CD14-positive monocyte (primary cell): ENCODE data around the gene GJC3. TPM values are rescaled to one million over a fixed set of nuclear protein-coding genes. Genes with fewer than 3 reads are reported as not detected.

ENCODE experiments used
- DNase-seq, 3 donors: peaks; one replicate each; pipeline ENCODE4 v3.0.0-alpha.2; 2011 to 2022
- H2AFZ ChIP-seq: 2 replicates; pipeline ENCODE4 v1.6.0; 2012; ENCODE audit warnings: mild to moderate bottlenecking, low read depth, low read length, inconsistent platforms; ENCODE audit not compliant: insufficient read depth, poor library complexity, severe bottlenecking
- H3K27ac ChIP-seq, 2 donors: 1 replicate in 1 of 2; 2 replicates in 1 of 2; pipeline ENCODE4 v1.5.1; 2012 to 2013; ENCODE audit warnings: low read length in 2 of 2, control low read depth in 1 of 2, inconsistent platforms in 1 of 2, low read depth in 1 of 2, mild to moderate bottlenecking in 1 of 2
- H3K27me3 ChIP-seq, 2 donors: one replicate each; pipeline versions ENCODE4 v1.6.0 to v1.6.1; 2011 to 2013; ENCODE audit warnings: low read length in 2 of 2; ENCODE audit not compliant: control insufficient read depth in 2 of 2, insufficient read depth in 2 of 2
- H3K36me3 ChIP-seq, 2 donors: replicated peaks in 1 of 2; 1 replicate in 1 of 2; 2 replicates in 1 of 2; pipeline versions ENCODE4 v1.5.1 to v1.6.1; 2012 to 2013; ENCODE audit warnings: low read length in 2 of 2, control low read depth in 1 of 2, inconsistent platforms in 1 of 2, mild to moderate bottlenecking in 1 of 2; ENCODE audit not compliant: insufficient read depth in 2 of 2, control insufficient read depth in 1 of 2
- H3K4me1 ChIP-seq, 2 donors: 1 replicate in 1 of 2; 2 replicates in 1 of 2; pipeline versions ENCODE4 v1.5.1 to v1.6.1; 2012 to 2013; ENCODE audit warnings: low read length in 2 of 2, control low read depth in 1 of 2, inconsistent platforms in 1 of 2, mild to moderate bottlenecking in 1 of 2, moderate library complexity in 1 of 2; ENCODE audit not compliant: insufficient read depth in 2 of 2, control insufficient read depth in 1 of 2
- H3K4me2 ChIP-seq: replicated peaks from 2 replicates; pipeline ENCODE3; 2012; ENCODE audit warnings: low read length, moderate library complexity, mild to moderate bottlenecking; ENCODE audit not compliant: poor library complexity, severe bottlenecking; ENCODE audit errors: extremely low read depth
- H3K4me3 ChIP-seq, 3 experiments: fragments of 200-600 bp in 1 of 3; sonication (generic) in 1 of 3; replicated peaks in 1 of 3; 1 replicate in 2 of 3; 2 replicates in 1 of 3; pipeline ENCODE4 v1.5.1; 2011 to 2013; ENCODE audit warnings: low read length in 3 of 3, mild to moderate bottlenecking in 3 of 3, control low read depth in 2 of 3, low read depth in 2 of 3, inconsistent platforms in 1 of 3, moderate library complexity in 1 of 3
- H3K79me2 ChIP-seq: 2 replicates; pipeline ENCODE4 v1.6.0; 2012; ENCODE audit warnings: mild to moderate bottlenecking, control low read depth, inconsistent platforms, low read length, moderate library complexity; ENCODE audit not compliant: insufficient read depth
- H3K9ac ChIP-seq: 2 replicates; pipeline ENCODE4 v1.6.0; 2017; ENCODE audit warnings: low read length, mild to moderate bottlenecking; ENCODE audit not compliant: insufficient read depth, poor library complexity, severe bottlenecking
- H3K9me3 ChIP-seq, 2 donors: replicated peaks in 1 of 2; 1 replicate in 1 of 2; 2 replicates in 1 of 2; pipeline versions ENCODE4 v1.5.1 to v1.6.1; 2012 to 2013; ENCODE audit warnings: low read length in 2 of 2, control low read depth in 1 of 2; ENCODE audit not compliant: control insufficient read depth in 1 of 2, insufficient read depth in 1 of 2
- H4K20me1 ChIP-seq: 2 replicates; pipeline ENCODE4 v1.6.0; 2012; ENCODE audit warnings: mild to moderate bottlenecking, low read length, control low read depth, moderate library complexity; ENCODE audit not compliant: insufficient read depth
- H3K27ac Mint-ChIP-seq, 7 donors: one replicate each; pipeline ENCODE4 v1.8.0; 2020; ENCODE audit warnings: mild to moderate bottlenecking in 7 of 7, mixed read lengths in 7 of 7, moderate library complexity in 6 of 7, inconsistent platforms in 2 of 7
- H3K27me3 Mint-ChIP-seq, 3 donors: one replicate each; pipeline ENCODE4 v1.8.0; 2021 to 2022; ENCODE audit warnings: low read depth in 3 of 3, mild to moderate bottlenecking in 3 of 3, mixed read lengths in 3 of 3, moderate library complexity in 3 of 3, inconsistent platforms in 1 of 3
- H3K36me3 Mint-ChIP-seq, 2 donors: one replicate each; pipeline ENCODE4 v1.8.0; 2020; ENCODE audit warnings: mixed read lengths in 2 of 2, inconsistent platforms in 1 of 2, mild to moderate bottlenecking in 1 of 2
- H3K4me1 Mint-ChIP-seq: one replicate; pipeline ENCODE4 v1.8.0; 2020; ENCODE audit warnings: mild to moderate bottlenecking, mixed read lengths
- H3K4me3 Mint-ChIP-seq, 2 donors: one replicate each; pipeline ENCODE4 v1.8.0; 2020; ENCODE audit warnings: mild to moderate bottlenecking in 2 of 2, mixed read lengths in 2 of 2, moderate library complexity in 1 of 2
- H3K9me3 Mint-ChIP-seq, 7 donors: one replicate each; pipeline ENCODE4 v1.8.0; 2020 to 2022; ENCODE audit warnings: mixed read lengths in 7 of 7, mild to moderate bottlenecking in 6 of 7, moderate library complexity in 6 of 7, inconsistent platforms in 2 of 7
- CTCF ChIP-seq: fragments of 200-600 bp; IDR thresholded peaks from one replicate; pipeline ENCODE4 v1.8.0; 2022; ENCODE audit warnings: antibody characterized with exemption, mild to moderate bottlenecking
- WGBS: methylation state at CpG from one replicate; pipeline ENCODE4 v1.1.5; 2013; ENCODE audit warnings: missing lambda C conversion rate; ENCODE audit not compliant: insufficient coverage; 5-methylcytosine and 5-hydroxymethylcytosine counted together
- intact Hi-C, 2 donors: fragments of 100-400 bp; cut with micrococcal nuclease; formaldehyde crosslinking; loops; one replicate each; pipeline versions ENCODE4 v1.15.0 to v1.15.1; 2023
- polyA plus RNA-seq, 3 donors: library from polyadenylated mRNA; depleted of rRNA in 1 of 3; unstranded in 2 of 3; stranded (reverse) in 1 of 3; fragments of 300-500 nt in 2 of 3; fragments of >200 nt in 1 of 3; fragmentation: Illumina TruSeq in 2 of 3; gene quantifications; 1 replicate in 2 of 3; 2 replicates in 1 of 3; pipeline ENCODE4 v1.2.3, GENCODE V29; 2012 to 2021

GJC3 gene
- polyA plus RNA-seq, 3 donors: not detected

GRCh38 chr7:99901581-99901980 lies 27.8 kb downstream of the GJC3 start:
- intact Hi-C loops: no loop called here
- H3K9me3 Mint-ChIP-seq: peaks cover 0 to 2% (median 0%) of the 10 kb centered on the region in 7 donors
- H3K9me3 ChIP-seq: no peaks in the 10 kb centered on the region
- 100% methylated on average over 7 of the region's 10 CpGs for WGBS
- no peak overlapping the region for H2AFZ ChIP-seq
- no peak for TF ChIP-seq CTCF
- H3K4me3 Mint-ChIP-seq: no peak overlapping the region
- peaks cover 71 to 78% of the 10 kb centered on the region in 2 donors for H3K36me3 Mint-ChIP-seq
- no peak overlapping the region for H3K4me3 ChIP-seq
- no peak overlapping the region for H3K9ac ChIP-seq
- no peak for DNase-seq
- H3K27me3 ChIP-seq: no peaks in the 10 kb centered on the region
- peaks cover 22% of the 10 kb centered on the region for H4K20me1 ChIP-seq
- no peak overlapping the region for H3K4me2 ChIP-seq
- H3K4me1 ChIP-seq: peaks cover 4 to 7% of the 10 kb centered on the region in 2 donors
- no peaks in the 10 kb centered on the region for H3K27me3 Mint-ChIP-seq
- peaks cover 7% of the 10 kb centered on the region for H3K4me1 Mint-ChIP-seq
- no peak overlapping the region for H3K27ac ChIP-seq
- H3K36me3 ChIP-seq: peaks cover 69 to 86% of the 10 kb centered on the region in 2 donors
- no peak overlapping the region for H3K27ac Mint-ChIP-seq
- H3K79me2 ChIP-seq: no peaks in the 10 kb centered on the region

GRCh38 chr7:99899830-99900519 lies 29.4 kb downstream of the GJC3 start:
- Histone ChIP-seq H3K4me1 (peaks cover 4 to 7% of the 10 kb centered on the region in 2 donors), H3K4me2 (no peak overlapping the region), H3K79me2 (no peaks in the 10 kb centered on the region), H3K27ac (no peak overlapping the region), H4K20me1 (peaks cover 19% of the 10 kb centered on the region), H3K36me3 (peaks cover 54 to 70% of the 10 kb centered on the region in 2 donors), H3K9ac (no peak overlapping the region), H2AFZ (no peak overlapping the region), H3K4me3 (no peak overlapping the region), H3K27me3 (no peaks in the 10 kb centered on the region), H3K9me3 (no peaks in the 10 kb centered on the region)
- WGBS: 100% methylated on average over 5 of the region's 6 CpGs
- TF ChIP-seq CTCF: no peak
- H3K9me3 Mint-ChIP-seq: peaks cover 0 to 2% (median 0%) of the 10 kb centered on the region in 7 donors
- intact Hi-C loops: no loop called here
- peaks cover 56 to 65% of the 10 kb centered on the region in 2 donors for H3K36me3 Mint-ChIP-seq
- no peak overlapping the region for H3K4me3 Mint-ChIP-seq
- no peak overlapping the region for H3K27ac Mint-ChIP-seq
- no peak for DNase-seq
- no peaks in the 10 kb centered on the region for H3K27me3 Mint-ChIP-seq
- peaks cover 7% of the 10 kb centered on the region for H3K4me1 Mint-ChIP-seq
